HEK293T (cell line): Measurements from ENCODE around the gene ATP5F1D.

Experiments
- CTCF ChIA-PET: fragments of 350-600 bp; formaldehyde crosslinking; extraction: SDS; loops from one replicate; lab custom pipeline; 2021; ENCODE audit warnings: antibody characterized with exemption, inconsistent platforms; lab: Yijun Ruan, JAX
- POLR2A ChIA-PET: fragments of 350-600 bp; formaldehyde crosslinking; extraction: SDS; loops from one replicate; lab custom pipeline; 2020; ENCODE audit warnings: antibody characterized with exemption, inconsistent platforms; lab: Yijun Ruan, JAX
- DNase-seq: peaks from one replicate; pipeline ENCODE4 v3.0.0; 2012; ENCODE audit warnings: mixed read lengths; ENCODE audit errors: extremely low spot score
- ARNT ChIP-seq: fragments of 450-650 bp; IDR thresholded peaks from 2 replicates; pipeline ENCODE4 v1.6.1; 2017; ENCODE audit warnings: mild to moderate bottlenecking
- BHLHE40 ChIP-seq: fragments of 450-650 bp; IDR thresholded peaks from 2 replicates; pipeline ENCODE4 v1.6.1; 2016; ENCODE audit warnings: mild to moderate bottlenecking, moderate library complexity, borderline replicate concordance
- CTBP1 ChIP-seq: fragments of 450-650 bp; IDR thresholded peaks from 2 replicates; pipeline ENCODE4 v1.6.1; 2016; ENCODE audit warnings: borderline replicate concordance
- ELF4 ChIP-seq: fragments of 450-650 bp; IDR thresholded peaks from 2 replicates; pipeline ENCODE4 v1.6.1; 2017; ENCODE audit warnings: antibody characterized with exemption
- FOXA1 ChIP-seq: fragments of 450-650 bp; IDR thresholded peaks from 2 replicates; pipeline ENCODE4 v1.6.1; 2016; ENCODE audit warnings: mild to moderate bottlenecking
- FOXK2 ChIP-seq: fragments of 450-650 bp; IDR thresholded peaks from 2 replicates; pipeline ENCODE4 v1.6.1; 2016; ENCODE audit warnings: mild to moderate bottlenecking
- FOXM1 ChIP-seq: fragments of 450-650 bp; IDR thresholded peaks from 2 replicates; pipeline ENCODE4 v1.6.1; 2017; ENCODE audit warnings: mild to moderate bottlenecking, borderline replicate concordance
- HDGF ChIP-seq: fragments of 450-650 bp; IDR thresholded peaks from 2 replicates; pipeline ENCODE4 v1.6.1; 2017; ENCODE audit warnings: antibody characterized with exemption, borderline replicate concordance
- L3MBTL2 ChIP-seq: fragments of 450-650 bp; conservative IDR thresholded peaks from 2 replicates; pipeline ENCODE4 v1.6.1; 2016; ENCODE audit warnings: mild to moderate bottlenecking
- LEF1 ChIP-seq: fragments of 450-650 bp; IDR thresholded peaks from 2 replicates; pipeline ENCODE4 v1.6.1; 2017; ENCODE audit warnings: mild to moderate bottlenecking, borderline replicate concordance
- NFRKB ChIP-seq: fragments of 450-650 bp; IDR thresholded peaks from 2 replicates; pipeline ENCODE4 v1.6.1; 2016; ENCODE audit warnings: mild to moderate bottlenecking, moderate library complexity
- PKNOX1 ChIP-seq: fragments of 450-650 bp; IDR thresholded peaks from 2 replicates; pipeline ENCODE4 v1.6.1; 2016
- SP1 ChIP-seq: fragments of 450-650 bp; IDR thresholded peaks from 2 replicates; pipeline ENCODE4 v1.6.1; 2017
- SUZ12 ChIP-seq: fragments of 450-650 bp; IDR thresholded peaks from 2 replicates; pipeline ENCODE4 v1.6.1; 2016; ENCODE audit warnings: mild to moderate bottlenecking
- TARDBP ChIP-seq: fragments of 450-650 bp; IDR thresholded peaks from 2 replicates; pipeline ENCODE4 v1.6.1; 2016
- ZNF384 ChIP-seq: fragments of 450-650 bp; IDR thresholded peaks from 2 replicates; pipeline ENCODE4 v1.6.1; 2016

The ATP5F1D gene

GRCh38 chr19:1230783-1231489 is 10.6 kb upstream of the ATP5F1D start:
- CTCF ChIA-PET: no interaction called here
- no peak for DNase-seq
- TF ChIP-seq HDGF (no peak), LEF1 (no peak), SP1 (no peak), TARDBP (no peak), ELF4 (no peak), BHLHE40 (no peak)
- POLR2A ChIA-PET: interaction anchor here (1.1 kb wide), 1 partner anchor 38 kb away, joined by 6 read pairs; the partner anchor contains the start of gene CIRBP

GRCh38 chr19:1231729-1232637 is 9.6 kb upstream of the ATP5F1D start:
- CTCF ChIA-PET: interaction anchor here (0.6 kb wide), 1 partner anchor 14 kb away, joined by 5 read pairs; no protein-coding TSS in a partner anchor

GRCh38 chr19:1232652-1233072 is 8.9 kb upstream of the ATP5F1D start:
- no peak for DNase-seq
- POLR2A ChIA-PET: interaction anchor here (1.1 kb wide), 1 partner anchor 36 kb away, joined by 4 read pairs; the partner anchor contains the start of gene CIRBP
- CTCF ChIA-PET: interaction anchor here (0.6 kb wide), 1 partner anchor 15 kb away, joined by 5 read pairs; no protein-coding TSS in a partner anchor
- TF ChIP-seq NFRKB (no peak), L3MBTL2 (no peak), SP1 (no peak)

More at GRCh38 chr19:1231729-1232637, 9.6 kb upstream of the ATP5F1D start:
- POLR2A ChIA-PET: interaction anchor here (1.1 kb wide), 1 partner anchor 37 kb away, joined by 4 read pairs; the partner anchor contains the start of gene CIRBP
- TF ChIP-seq TARDBP (no peak), LEF1 (no peak), SUZ12 (no peak), CTBP1 (no peak), SP1 (no peak), FOXK2 (no peak), BHLHE40 (no peak), HDGF (no peak), PKNOX1 (no peak), ZNF384 (no peak), ELF4 (no peak), FOXM1 (no peak)
- no peak for DNase-seq

- DNase-seq: no peak
- TF ChIP-seq HDGF (no peak), TARDBP (no peak), FOXA1 (no peak), ARNT (no peak), ZNF384 (no peak), SP1 (no peak), FOXM1 (no peak), SUZ12 (no peak), CTBP1 (no peak), ELF4 (no peak), NFRKB (no peak), L3MBTL2 (no peak), FOXK2 (no peak)
- POLR2A ChIA-PET: interaction anchor here (1.1 kb wide), 1 partner anchor 36 kb away, joined by 4 read pairs; the partner anchor contains the start of gene CIRBP
- CTCF ChIA-PET: no interaction called here
These were observed 8.4 kb upstream of the ATP5F1D start for GRCh38 chr19:1233115-1233667.

GRCh38 chr19:1234051-1234954 is 7.2 kb upstream of the ATP5F1D start:
- ChIA-PET POLR2A (no interaction called here), CTCF (no interaction called here)
- TF ChIP-seq NFRKB (no peak), FOXA1 (no peak), SP1 (no peak), L3MBTL2 (no peak), PKNOX1 (no peak), LEF1 (no peak), CTBP1 (no peak), FOXM1 (no peak), ZNF384 (no peak), ARNT (no peak), ELF4 (no peak), HDGF (no peak), FOXK2 (no peak), BHLHE40 (no peak), SUZ12 (no peak), TARDBP (no peak)
- no peak for DNase-seq
